Measurements from ENCODE around the gene AGPAT4. TPM values are rescaled to one million over a fixed set of nuclear protein-coding genes. Genes with fewer than 3 reads are reported as not detected.
"Not testable (repeated sequence)": the region's sequence is repeated elsewhere in the genome, so short reads cannot be mapped to it uniquely, and the experiment has no call there.

AGPAT4 gene
- total RNA-seq, 1 experiment from 2014 or later: 0.07 TPM

- H3K27ac ChIP-seq: no peak overlapping the region
- H3K27me3 ChIP-seq (ENCODE audit: insufficient read depth, low read depth): 0 out of 2 replicates have a peak, but pooled peaks cover 3% of the 10 kb centered on the region
- H2AFZ ChIP-seq: no peak overlapping the region
- H3K9me2 ChIP-seq (ENCODE audit: insufficient read depth): no peaks in the 10 kb centered on the region
- H4K20me1 ChIP-seq (ENCODE audit: insufficient read depth): no peaks in the 10 kb centered on the region
- no peaks in the 10 kb centered on the region for H3K79me2 ChIP-seq (ENCODE audit: low read depth)
- no peaks in the 10 kb centered on the region for H3K36me3 ChIP-seq (ENCODE audit: low read depth)
- H3K9me3 ChIP-seq (ENCODE audit: insufficient read depth, low read depth): no peaks in the 10 kb centered on the region
- H3F3A ChIP-seq (ENCODE audit: insufficient read depth, low read depth): no peaks in the 10 kb centered on the region
- CTCF ChIA-PET: no interaction called here
- H3K4me1 ChIP-seq (replicated peaks; ENCODE audit: insufficient read depth): no peaks in the 10 kb centered on the region
- BruUV-seq (replicated peaks): no TSS peak
- H3K4me3 ChIP-seq: no peak overlapping the region
- DNase-seq: no peak
- intact Hi-C loops (cut with micrococcal nuclease; ENCODE audit: unreplicated experiment): no loop called here
- POLR2A ChIA-PET (ENCODE audit: unreplicated experiment): no interaction called here
- TF ChIP-seq, protein P1, sequence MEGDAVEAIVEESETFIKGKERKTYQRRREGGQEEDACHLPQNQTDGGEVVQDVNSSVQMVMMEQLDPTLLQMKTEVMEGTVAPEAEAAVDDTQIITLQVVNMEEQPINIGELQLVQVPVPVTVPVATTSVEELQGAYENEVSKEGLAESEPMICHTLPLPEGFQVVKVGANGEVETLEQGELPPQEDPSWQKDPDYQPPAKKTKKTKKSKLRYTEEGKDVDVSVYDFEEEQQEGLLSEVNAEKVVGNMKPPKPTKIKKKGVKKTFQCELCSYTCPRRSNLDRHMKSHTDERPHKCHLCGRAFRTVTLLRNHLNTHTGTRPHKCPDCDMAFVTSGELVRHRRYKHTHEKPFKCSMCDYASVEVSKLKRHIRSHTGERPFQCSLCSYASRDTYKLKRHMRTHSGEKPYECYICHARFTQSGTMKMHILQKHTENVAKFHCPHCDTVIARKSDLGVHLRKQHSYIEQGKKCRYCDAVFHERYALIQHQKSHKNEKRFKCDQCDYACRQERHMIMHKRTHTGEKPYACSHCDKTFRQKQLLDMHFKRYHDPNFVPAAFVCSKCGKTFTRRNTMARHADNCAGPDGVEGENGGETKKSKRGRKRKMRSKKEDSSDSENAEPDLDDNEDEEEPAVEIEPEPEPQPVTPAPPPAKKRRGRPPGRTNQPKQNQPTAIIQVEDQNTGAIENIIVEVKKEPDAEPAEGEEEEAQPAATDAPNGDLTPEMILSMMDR (conservative IDR thresholded peaks at IDR 0.05): no peak
- H3K4me2 ChIP-seq: no peak overlapping the region
Measured at GRCh38 chr6:161316531-161316930, 42.7 kb upstream of the AGPAT4 start.

- H3K27me3 ChIP-seq (ENCODE audit: insufficient read depth, low read depth); H3K4me3 ChIP-seq; H3K4me2 ChIP-seq; H3F3A ChIP-seq (ENCODE audit: insufficient read depth, low read depth); intact Hi-C loops (cut with micrococcal nuclease; ENCODE audit: unreplicated experiment); H3K36me3 ChIP-seq (ENCODE audit: low read depth); H2AFZ ChIP-seq; H4K20me1 ChIP-seq (ENCODE audit: insufficient read depth); POLR2A ChIA-PET (ENCODE audit: unreplicated experiment); DNase-seq; H3K79me2 ChIP-seq (ENCODE audit: low read depth); CTCF ChIA-PET; H3K9me2 ChIP-seq (ENCODE audit: insufficient read depth); H3K27ac ChIP-seq; H3K4me1 ChIP-seq (replicated peaks; ENCODE audit: insufficient read depth); H3K9me3 ChIP-seq (ENCODE audit: insufficient read depth, low read depth); BruUV-seq (replicated peaks): not testable (repeated sequence)
Measured at GRCh38 chr6:161315246-161315917, 41.5 kb upstream of the AGPAT4 start.

DNA sequence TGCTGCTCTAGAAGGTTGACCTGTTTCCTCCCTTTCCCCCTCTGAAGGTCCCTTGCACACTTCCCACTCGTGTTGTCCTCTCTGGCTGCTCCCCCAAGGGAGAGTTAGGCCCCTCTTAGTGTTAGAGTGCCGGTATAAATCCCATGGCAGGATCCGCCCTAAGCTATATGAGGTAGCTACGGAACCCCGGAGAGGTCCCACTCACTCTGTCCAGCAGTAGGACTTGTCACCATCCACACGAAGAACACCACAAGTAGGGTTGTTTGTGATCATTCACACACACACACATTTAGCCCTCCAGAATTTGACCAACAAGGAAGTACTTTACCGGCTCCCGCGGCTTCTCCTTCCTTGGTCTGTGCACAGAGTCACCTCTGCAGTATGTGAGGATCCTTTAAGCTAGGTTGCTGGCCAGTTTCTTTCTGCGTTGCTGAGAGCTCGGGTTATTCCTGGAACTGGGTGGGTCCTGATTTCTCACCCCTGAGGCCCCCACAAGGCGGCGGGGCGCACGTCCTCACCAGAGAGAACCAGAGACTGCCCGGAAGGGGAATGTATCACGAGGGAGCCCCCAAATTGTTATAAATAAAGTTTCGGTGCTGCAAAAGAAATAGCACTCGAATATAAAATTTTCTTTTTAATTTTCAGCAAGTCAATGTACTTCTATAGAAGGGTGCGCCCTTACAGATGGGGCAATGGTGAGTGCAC is 40.8 kb upstream of the AGPAT4 start:
- H3K4me2 ChIP-seq; DNase-seq; H4K20me1 ChIP-seq (ENCODE audit: insufficient read depth); BruUV-seq (replicated peaks); H3K27me3 ChIP-seq (ENCODE audit: insufficient read depth, low read depth); intact Hi-C loops (cut with micrococcal nuclease; ENCODE audit: unreplicated experiment); H3K79me2 ChIP-seq (ENCODE audit: low read depth); H3K4me1 ChIP-seq (replicated peaks; ENCODE audit: insufficient read depth); H2AFZ ChIP-seq; H3K27ac ChIP-seq; H3K4me3 ChIP-seq; H3K36me3 ChIP-seq (ENCODE audit: low read depth); H3K9me3 ChIP-seq (ENCODE audit: insufficient read depth, low read depth); CTCF ChIA-PET; POLR2A ChIA-PET (ENCODE audit: unreplicated experiment); H3F3A ChIP-seq (ENCODE audit: insufficient read depth, low read depth); H3K9me2 ChIP-seq (ENCODE audit: insufficient read depth): not testable (repeated sequence)

DNA sequence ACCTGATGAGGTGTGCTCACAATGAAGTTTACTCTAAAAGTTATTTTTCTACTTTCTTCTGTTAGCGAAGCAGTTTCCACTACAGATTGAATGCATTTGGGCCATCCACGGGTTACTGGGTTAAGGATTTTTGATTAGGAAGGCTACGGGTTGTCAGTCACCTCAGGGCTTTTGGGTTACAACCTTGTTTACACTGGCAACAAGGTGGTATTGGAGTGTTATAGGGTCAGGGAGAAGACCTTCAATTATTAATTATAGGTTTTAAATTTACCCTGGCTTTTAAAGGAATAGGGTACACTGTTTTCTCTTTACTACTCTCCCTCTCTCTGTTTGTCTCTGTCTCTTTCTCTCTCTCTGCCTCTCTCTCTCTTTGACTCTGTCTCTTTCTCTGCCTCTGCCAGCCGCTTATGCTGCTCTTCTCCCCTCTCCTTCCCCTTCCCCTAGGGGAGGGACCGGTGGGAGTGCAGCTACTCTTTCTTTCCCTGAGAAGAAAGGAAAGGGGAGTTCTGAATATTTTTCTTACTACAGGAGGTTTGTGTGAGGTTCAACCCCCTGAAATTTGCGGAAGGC is 40.2 kb upstream of the AGPAT4 start:
- Histone ChIP-seq H3K9me2 (ENCODE audit: insufficient read depth) (no peaks in the 10 kb centered on the region), H3K4me3 (no peak overlapping the region), H3K4me2 (no peak overlapping the region), H3K27me3 (ENCODE audit: insufficient read depth, low read depth) (0 out of 2 replicates have a peak, but pooled peaks cover 8% of the 10 kb centered on the region), H3K79me2 (ENCODE audit: low read depth) (no peaks in the 10 kb centered on the region), H3K36me3 (ENCODE audit: low read depth) (no peaks in the 10 kb centered on the region), H3F3A (ENCODE audit: insufficient read depth, low read depth) (no peaks in the 10 kb centered on the region), H3K27ac (no peak overlapping the region), H4K20me1 (ENCODE audit: insufficient read depth) (no peaks in the 10 kb centered on the region), H2AFZ (no peak overlapping the region), H3K9me3 (ENCODE audit: insufficient read depth, low read depth) (no peaks in the 10 kb centered on the region), H3K4me1 (replicated peaks; ENCODE audit: insufficient read depth) (no peaks in the 10 kb centered on the region)
- intact Hi-C loops (cut with micrococcal nuclease; ENCODE audit: unreplicated experiment): no loop called here
- DNase-seq: no peak
- ChIA-PET POLR2A (ENCODE audit: unreplicated experiment) (no interaction called here), CTCF (no interaction called here)
- TF ChIP-seq EZH2 (IDR thresholded peaks at IDR 0.05; ENCODE audit: low read depth): no peak
- TF ChIP-seq, protein P1 (conservative IDR thresholded peaks at IDR 0.05): no peak
- BruUV-seq (replicated peaks): no TSS peak

DNA sequence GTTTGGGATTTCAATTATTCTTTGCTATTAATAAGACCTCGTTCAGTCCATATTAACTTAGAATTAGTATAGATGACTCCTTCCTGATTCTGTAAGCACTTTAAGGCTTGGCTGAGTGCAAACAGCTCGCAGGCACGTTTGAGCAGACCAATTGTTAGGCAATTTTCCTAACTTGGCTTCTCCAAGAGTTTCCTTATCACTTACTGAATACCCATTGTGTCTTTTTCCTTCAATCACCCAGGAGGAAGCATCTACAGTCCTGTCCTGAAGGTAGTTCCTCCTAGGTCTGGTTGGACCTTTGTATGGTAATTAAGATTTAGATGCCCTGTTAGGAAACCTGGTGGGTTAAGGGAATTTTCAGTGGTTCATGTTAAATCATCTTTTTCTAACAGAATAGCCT is 39.6 kb upstream of the AGPAT4 start:
- intact Hi-C loops (cut with micrococcal nuclease; ENCODE audit: unreplicated experiment): not testable (repeated sequence)

DNA sequence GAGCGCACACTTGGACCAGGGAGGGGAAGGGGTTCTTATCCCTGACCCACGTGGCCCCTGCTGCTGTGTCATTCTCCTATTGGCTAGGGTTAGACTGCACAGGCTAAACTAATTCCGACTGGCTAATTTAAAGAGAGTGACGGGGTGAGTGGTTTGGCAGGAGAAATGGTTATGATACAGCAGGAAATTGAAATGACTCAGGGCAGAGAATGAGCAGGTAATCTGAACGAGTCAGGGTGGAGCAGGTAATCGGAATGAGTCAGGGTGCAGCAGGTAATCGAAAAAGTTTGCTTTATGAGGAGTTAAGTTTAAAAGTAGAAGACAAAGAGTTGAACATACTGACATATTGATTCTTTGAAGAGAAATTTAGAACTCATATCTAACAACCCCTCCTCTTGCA is 35.9 kb upstream of the AGPAT4 start:
- H4K20me1 ChIP-seq (ENCODE audit: insufficient read depth); intact Hi-C loops (cut with micrococcal nuclease; ENCODE audit: unreplicated experiment); H3K4me1 ChIP-seq (replicated peaks; ENCODE audit: insufficient read depth); H2AFZ ChIP-seq; H3K27ac ChIP-seq; H3K4me3 ChIP-seq; BruUV-seq (replicated peaks); H3K79me2 ChIP-seq (ENCODE audit: low read depth); H3K4me2 ChIP-seq; DNase-seq; H3K9me3 ChIP-seq (ENCODE audit: insufficient read depth, low read depth); CTCF ChIA-PET; POLR2A ChIA-PET (ENCODE audit: unreplicated experiment); H3F3A ChIP-seq (ENCODE audit: insufficient read depth, low read depth); H3K27me3 ChIP-seq (ENCODE audit: insufficient read depth, low read depth); H3K36me3 ChIP-seq (ENCODE audit: low read depth); H3K9me2 ChIP-seq (ENCODE audit: insufficient read depth): not testable (repeated sequence)

More for the DNA sequence above, 39.6 kb upstream of the AGPAT4 start:
- H3F3A ChIP-seq (ENCODE audit: insufficient read depth, low read depth); H3K36me3 ChIP-seq (ENCODE audit: low read depth); BruUV-seq (replicated peaks); H3K27me3 ChIP-seq (ENCODE audit: insufficient read depth, low read depth); H3K9me3 ChIP-seq (ENCODE audit: insufficient read depth, low read depth); H3K79me2 ChIP-seq (ENCODE audit: low read depth); H2AFZ ChIP-seq; H3K9me2 ChIP-seq (ENCODE audit: insufficient read depth); CTCF ChIA-PET; H4K20me1 ChIP-seq (ENCODE audit: insufficient read depth); H3K4me3 ChIP-seq; H3K4me2 ChIP-seq; H3K27ac ChIP-seq; POLR2A ChIA-PET (ENCODE audit: unreplicated experiment); H3K4me1 ChIP-seq (replicated peaks; ENCODE audit: insufficient read depth); DNase-seq: not testable (repeated sequence)
